Measurements from ENCODE around the gene SLC22A23. TPM values are rescaled to one million over a fixed set of nuclear protein-coding genes. Genes with fewer than 3 reads are reported as not detected.

The SLC22A23 gene
- polyA plus RNA-seq, 1 donor (not counting 4 experiments of a cell fraction or from before 2014, with no cell fraction given): 4.3 TPM

DNA sequence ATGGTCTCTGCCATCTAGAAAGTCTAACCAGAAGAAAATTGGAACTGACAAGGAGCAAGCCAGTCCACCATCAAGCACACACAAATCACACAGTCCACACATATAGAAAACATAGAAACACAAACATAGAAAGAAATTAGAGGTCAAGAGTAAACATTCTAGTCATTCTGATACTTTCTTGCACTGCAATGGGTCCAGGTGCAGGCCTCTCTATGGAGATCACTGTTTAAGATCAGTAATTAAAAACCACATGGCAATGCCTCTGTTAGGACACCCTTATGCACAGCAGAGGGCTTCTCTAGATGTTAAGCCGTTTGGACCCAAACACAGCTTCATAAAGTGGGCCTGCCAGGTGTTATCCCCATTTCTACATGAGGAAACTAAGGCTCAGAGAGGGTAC, 42.8 kb upstream of the SLC22A23 start:
- Histone ChIP-seq H3K4me2 (ENCODE audit: control insufficient read depth, extremely low read depth, insufficient read depth, low read depth, low read length) (no peak overlapping the region), H4K20me1 (ENCODE audit: control insufficient read depth, extremely low read depth, insufficient read depth, low read length) (no peaks in the 10 kb centered on the region), H3K9me3 (ENCODE audit: control insufficient read depth, low read depth, low read length) (no peaks in the 10 kb centered on the region), H3K4me1 (ENCODE audit: control insufficient read depth, extremely low read depth, insufficient read depth, low read length) (peaks cover 13% of the 10 kb centered on the region), H3K36me3 (ENCODE audit: control insufficient read depth in 2 of 2, extremely low read depth in 1 of 2, insufficient read depth in 2 of 2, low read length in 2 of 2) (no peaks in the 10 kb centered on the region), H3K79me2 (ENCODE audit: control insufficient read depth, insufficient read depth, low read length) (no peaks in the 10 kb centered on the region), H3K27me3 (ENCODE audit: control insufficient read depth, extremely low read depth, insufficient read depth, low read length) (no peaks in the 10 kb centered on the region), H2AFZ (ENCODE audit: control insufficient read depth, low read length) (no peak overlapping the region), H3K9ac (ENCODE audit: control insufficient read depth, extremely low read depth, insufficient read depth, low read length) (no peak overlapping the region), H3K4me3 (ENCODE audit: control insufficient read depth in 2 of 3, extremely low read depth in 1 of 3, insufficient read depth in 2 of 3, low read depth in 1 of 3, low read length in 3 of 3) (no peak overlapping the region), H3K9me1 (ENCODE audit: control insufficient read depth, extremely low read depth, insufficient read depth, low read length) (no peaks in the 10 kb centered on the region), H3K27ac (ENCODE audit: control insufficient read depth, insufficient read depth, low read length) (no peak overlapping the region)
- FAIRE-seq (no peak), DNase-seq (ENCODE audit: low read depth, low spot score) (no peak)
- TF ChIP-seq EZH2 (IDR thresholded peaks at IDR 0.05; ENCODE audit: low read length): no peak
- TF ChIP-seq, protein P1, sequence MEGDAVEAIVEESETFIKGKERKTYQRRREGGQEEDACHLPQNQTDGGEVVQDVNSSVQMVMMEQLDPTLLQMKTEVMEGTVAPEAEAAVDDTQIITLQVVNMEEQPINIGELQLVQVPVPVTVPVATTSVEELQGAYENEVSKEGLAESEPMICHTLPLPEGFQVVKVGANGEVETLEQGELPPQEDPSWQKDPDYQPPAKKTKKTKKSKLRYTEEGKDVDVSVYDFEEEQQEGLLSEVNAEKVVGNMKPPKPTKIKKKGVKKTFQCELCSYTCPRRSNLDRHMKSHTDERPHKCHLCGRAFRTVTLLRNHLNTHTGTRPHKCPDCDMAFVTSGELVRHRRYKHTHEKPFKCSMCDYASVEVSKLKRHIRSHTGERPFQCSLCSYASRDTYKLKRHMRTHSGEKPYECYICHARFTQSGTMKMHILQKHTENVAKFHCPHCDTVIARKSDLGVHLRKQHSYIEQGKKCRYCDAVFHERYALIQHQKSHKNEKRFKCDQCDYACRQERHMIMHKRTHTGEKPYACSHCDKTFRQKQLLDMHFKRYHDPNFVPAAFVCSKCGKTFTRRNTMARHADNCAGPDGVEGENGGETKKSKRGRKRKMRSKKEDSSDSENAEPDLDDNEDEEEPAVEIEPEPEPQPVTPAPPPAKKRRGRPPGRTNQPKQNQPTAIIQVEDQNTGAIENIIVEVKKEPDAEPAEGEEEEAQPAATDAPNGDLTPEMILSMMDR (optimal IDR thresholded peaks at IDR 0.05 in 1 of 3, IDR thresholded peaks at IDR 0.05 in 1 of 3, conservative IDR thresholded peaks at IDR 0.05 in 1 of 3; ENCODE audit: extremely low read depth in 1 of 3, insufficient read depth in 2 of 3, low read length in 3 of 3): no peak
- dilution Hi-C loops (cut with MboI; ENCODE audit: extremely low pct_ligation_motif_present, low sequenced_read_pairs): no loop called here

DNA sequence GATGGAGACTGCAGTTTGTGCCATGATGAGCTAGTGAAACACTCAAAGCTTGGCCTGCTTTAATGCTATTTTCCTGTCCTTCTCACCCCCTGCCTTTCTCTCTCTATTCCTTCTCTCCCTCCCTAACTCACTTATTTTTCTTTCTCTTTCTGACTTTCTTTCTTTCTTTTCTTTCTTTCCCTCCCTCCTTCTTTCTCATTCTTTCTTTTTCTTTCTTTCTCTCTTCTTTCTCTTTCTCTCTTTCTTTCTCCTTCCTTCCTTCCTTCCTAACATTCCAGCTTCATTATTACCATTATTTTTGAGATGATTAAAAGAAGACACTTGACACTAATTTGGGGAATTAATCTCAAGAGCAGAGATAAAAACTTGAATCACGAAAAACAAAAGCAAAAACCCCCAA, 39.5 kb upstream of the SLC22A23 start:
- DNase-seq (ENCODE audit: low read depth, low spot score): no peak
- no peaks in the 10 kb centered on the region for H3K36me3 ChIP-seq (ENCODE audit: control insufficient read depth in 2 of 2, extremely low read depth in 1 of 2, insufficient read depth in 2 of 2, low read length in 2 of 2)
- no peak overlapping the region for H3K27ac ChIP-seq (ENCODE audit: control insufficient read depth, insufficient read depth, low read length)
- H3K27me3 ChIP-seq (ENCODE audit: control insufficient read depth, extremely low read depth, insufficient read depth, low read length): no peaks in the 10 kb centered on the region
- no peak overlapping the region for H2AFZ ChIP-seq (ENCODE audit: control insufficient read depth, low read length)
- H3K9me3 ChIP-seq (ENCODE audit: control insufficient read depth, low read depth, low read length): no peaks in the 10 kb centered on the region
- H3K4me1 ChIP-seq (ENCODE audit: control insufficient read depth, extremely low read depth, insufficient read depth, low read length): peaks cover 11% of the 10 kb centered on the region
- no peaks in the 10 kb centered on the region for H4K20me1 ChIP-seq (ENCODE audit: control insufficient read depth, extremely low read depth, insufficient read depth, low read length)
- TF ChIP-seq, protein P1 (optimal IDR thresholded peaks at IDR 0.05 in 1 of 3, IDR thresholded peaks at IDR 0.05 in 1 of 3, conservative IDR thresholded peaks at IDR 0.05 in 1 of 3; ENCODE audit: extremely low read depth in 1 of 3, insufficient read depth in 2 of 3, low read length in 3 of 3): no peak
- TF ChIP-seq EZH2 (IDR thresholded peaks at IDR 0.05; ENCODE audit: low read length): no peak
- no peak overlapping the region for H3K4me2 ChIP-seq (ENCODE audit: control insufficient read depth, extremely low read depth, insufficient read depth, low read depth, low read length)
- H3K9me1 ChIP-seq (ENCODE audit: control insufficient read depth, extremely low read depth, insufficient read depth, low read length): no peaks in the 10 kb centered on the region
- H3K4me3 ChIP-seq (ENCODE audit: control insufficient read depth in 2 of 3, extremely low read depth in 1 of 3, insufficient read depth in 2 of 3, low read depth in 1 of 3, low read length in 3 of 3): no peak overlapping the region
- H3K9ac ChIP-seq (ENCODE audit: control insufficient read depth, extremely low read depth, insufficient read depth, low read length): no peak overlapping the region
- dilution Hi-C loops (cut with MboI; ENCODE audit: extremely low pct_ligation_motif_present, low sequenced_read_pairs): no loop called here
- no peaks in the 10 kb centered on the region for H3K79me2 ChIP-seq (ENCODE audit: control insufficient read depth, insufficient read depth, low read length)
- no peak for FAIRE-seq

Measured in keratinocyte (primary cell).